NCI-H2107 treated with DMSO at 0.1 percent for 48 hours (cell line): ENCODE results near the gene ARHGEF7.

Experiments
- DNase-seq: peaks from one replicate; lab custom pipeline; 2025; ENCODE audit not compliant: unreplicated experiment; lab: John Stamatoyannopoulos, UW

ARHGEF7 gene

DNA sequence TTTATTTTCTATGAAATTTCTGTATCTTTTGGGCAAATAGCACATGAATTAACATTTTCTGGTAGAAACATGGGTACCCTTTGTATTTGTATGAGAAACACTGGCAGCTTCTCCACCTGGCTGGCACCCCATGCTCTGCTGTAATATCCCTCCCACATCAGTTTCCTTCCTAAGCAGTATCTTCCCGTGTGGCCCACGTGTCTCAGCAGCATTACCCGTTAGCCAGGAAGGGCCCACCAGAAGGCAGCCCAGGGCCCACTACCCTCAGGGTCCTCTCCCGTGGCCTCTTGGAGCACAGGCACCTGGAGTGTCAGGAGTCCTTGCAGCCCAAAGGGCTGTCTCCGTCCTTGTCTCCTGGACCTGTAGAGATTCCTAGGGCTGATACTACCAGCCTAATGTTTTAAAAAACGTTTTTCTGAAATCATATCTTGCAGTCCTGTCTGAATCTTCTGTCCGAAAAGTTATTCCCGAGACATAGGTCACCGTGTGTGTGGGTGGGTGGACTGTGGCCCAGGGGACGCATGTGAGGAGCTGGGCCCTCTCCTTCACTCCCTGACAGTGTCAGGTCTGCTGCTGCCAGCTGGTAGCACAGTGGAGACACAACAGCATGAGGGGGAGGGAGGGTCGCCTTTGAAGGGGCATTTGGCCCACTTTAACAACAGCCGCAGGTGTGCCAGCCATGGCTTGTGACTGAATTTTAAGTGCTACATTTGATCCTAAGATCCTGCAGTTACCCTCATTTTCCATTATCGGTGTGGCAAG lies 183.3 kb downstream of the ARHGEF7 start:
- DNase-seq, result no peak

- peak; percentile 51 for DNase-seq
These were observed 187.1 kb downstream of the ARHGEF7 start for GRCh38 chr13:111302045-111302726.

DNA sequence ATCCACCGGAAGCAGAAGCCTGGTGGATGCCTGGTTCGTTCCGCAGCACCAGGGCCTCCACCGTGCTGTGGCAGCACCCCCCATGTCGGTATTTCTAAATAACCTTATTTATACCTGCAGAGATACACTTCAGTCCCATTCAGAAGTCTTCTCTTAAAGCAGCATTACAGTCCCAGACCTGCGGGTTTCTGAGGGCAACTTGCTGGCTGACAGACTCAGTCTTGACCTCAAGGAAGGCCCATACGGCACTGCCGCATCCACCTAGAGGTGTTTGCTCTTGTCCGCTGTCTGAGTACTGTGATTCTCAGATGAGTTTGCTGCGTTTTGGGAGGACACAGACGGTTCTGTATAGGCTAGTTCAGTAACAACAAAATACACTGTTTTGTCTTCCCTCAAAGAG lies 188.4 kb downstream of the ARHGEF7 start:
- no peak for DNase-seq

DNA sequence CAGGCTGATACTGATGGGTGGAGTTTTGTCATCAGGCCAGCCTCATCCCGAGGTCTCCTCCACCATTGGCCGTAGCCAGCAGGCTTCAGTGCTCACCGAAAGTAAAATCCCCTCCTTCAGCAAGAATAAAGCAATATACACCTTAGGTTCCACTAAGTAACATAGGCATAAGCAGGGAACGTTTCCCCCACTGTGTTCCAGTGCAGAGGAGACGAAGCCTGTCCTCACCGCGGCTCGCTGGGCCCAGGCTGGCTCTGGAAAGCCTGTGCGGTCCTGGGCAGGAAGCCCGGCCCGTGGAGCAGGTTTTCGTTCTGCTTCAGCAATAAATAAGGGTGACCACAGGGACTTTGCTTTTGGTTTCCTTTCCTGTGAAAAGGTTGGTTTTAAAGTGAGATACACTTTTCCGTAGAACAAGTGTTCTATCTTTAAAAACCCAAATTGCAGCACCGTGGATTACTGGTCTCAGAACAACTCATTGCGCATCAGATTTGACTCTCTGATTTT lies 189.0 kb downstream of the ARHGEF7 start:
- no peak for DNase-seq

DNA sequence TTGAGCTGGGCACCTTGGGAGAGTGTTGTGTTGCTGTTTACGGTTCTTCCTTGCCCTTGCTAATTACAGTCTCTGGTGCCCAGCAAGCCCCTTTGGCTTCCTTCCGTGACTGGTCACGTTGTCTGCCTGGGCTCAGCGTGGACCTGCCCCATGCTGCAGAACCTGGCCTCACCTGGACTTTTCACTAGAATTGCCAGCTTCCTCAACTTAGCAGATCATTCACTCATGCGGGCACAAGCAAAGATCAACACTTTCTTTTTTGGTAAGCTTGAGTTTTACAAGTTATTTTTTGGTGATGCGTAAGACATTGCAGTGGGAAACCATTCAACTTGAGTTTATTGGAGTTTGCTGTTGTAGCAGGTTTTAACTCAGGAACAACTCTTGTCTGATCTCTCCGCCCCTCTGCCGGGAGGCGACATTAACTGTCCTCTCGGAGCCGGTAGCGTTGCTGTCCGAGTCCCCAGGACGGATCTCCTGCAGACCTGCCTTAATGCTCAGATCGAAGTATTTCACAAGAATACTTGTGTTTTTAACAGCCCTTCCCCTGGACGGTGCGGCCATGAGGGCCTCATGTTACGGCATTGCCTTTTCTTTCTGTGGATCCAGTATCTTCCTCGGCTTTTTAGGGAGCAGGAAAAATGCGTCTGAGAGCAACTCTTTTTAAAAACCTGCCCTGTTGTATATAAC lies 189.6 kb downstream of the ARHGEF7 start:
- no peak for DNase-seq

DNA sequence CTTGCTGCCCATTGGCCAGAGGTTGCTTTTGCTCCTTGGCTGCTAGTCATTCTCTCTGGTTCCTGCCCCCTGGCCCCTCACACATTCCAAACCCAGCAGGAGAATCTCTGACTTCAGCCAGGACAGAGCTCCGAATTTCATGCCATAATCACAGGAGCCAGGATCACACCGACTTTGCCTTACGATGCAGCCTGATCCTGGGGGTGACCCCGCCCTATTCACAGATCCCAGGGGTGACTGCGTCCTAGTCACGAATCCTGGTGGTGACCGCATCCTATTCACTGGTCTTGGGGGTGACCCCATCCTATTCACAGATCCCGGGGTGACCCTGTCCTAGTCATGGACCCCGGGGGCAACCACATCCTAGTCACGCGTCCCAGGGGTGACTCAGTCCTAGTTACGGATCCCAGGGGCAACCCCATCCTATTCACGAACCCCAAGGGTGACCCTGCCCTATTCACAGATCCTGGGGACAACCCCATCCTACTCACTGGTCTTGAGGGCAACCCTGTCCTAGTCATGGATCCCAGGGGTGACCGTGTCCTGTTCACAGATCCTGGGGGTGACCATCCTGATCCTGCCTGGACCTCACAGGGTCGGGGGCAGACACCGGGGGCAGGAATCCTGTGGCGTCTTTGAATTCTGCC lies 198.0 kb downstream of the ARHGEF7 start:
- no peak for DNase-seq

- DNase-seq, result no peak
These were observed 198.9 kb downstream of the ARHGEF7 start for GRCh38 chr13:111313911-111314425.

DNA sequence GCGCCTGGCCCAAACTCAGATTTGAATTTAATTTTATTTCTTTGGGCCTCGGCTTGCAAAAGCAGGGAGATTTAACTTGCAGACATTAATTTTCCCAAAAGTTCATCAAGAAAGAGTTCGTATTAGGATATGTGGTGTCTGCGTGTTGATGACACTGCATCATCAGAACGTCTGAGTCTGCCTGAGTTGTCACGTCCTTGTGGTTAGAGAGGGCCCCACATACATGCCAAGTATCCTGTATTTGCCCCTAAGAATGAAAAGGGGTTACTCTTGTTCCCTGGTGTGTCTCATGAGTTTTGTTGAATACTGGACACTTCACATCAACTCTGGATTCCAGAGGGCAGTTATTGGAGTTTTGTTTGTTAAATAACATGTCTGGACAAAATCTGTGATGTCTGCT lies 199.7 kb downstream of the ARHGEF7 start:
- DNase-seq, result no peak

- no peak for DNase-seq
These were observed 200.4 kb downstream of the ARHGEF7 start for GRCh38 chr13:111315347-111315995.

GRCh38 chr13:111316161-111316730 lies 201.1 kb downstream of the ARHGEF7 start:
- DNase-seq, result no peak

DNA sequence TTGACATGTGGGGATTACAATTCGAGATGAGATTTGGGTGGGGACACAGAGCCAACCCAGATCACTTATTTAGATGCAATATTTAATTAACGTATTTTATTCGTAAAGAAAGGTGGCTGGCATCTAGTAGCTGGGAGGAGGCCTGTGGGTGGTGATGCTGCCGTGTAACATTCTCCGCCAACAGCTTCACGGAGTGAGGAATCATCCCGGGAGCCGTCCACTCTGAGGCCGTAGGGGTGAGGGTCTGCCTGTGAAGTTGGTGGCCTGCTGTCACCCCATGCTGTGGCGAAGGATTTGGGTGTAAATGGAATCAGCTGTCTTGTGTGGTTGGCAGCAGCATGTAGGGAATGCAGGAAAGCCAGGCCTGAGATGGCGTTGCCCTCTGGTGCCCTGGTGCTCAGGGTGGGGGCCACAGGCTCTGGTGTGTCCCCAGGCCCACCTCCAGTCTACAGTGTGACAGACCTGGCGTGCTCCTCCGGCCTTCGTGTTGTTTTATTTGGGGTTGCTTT lies 202.0 kb downstream of the ARHGEF7 start:
- DNase-seq, result no peak

- no peak for DNase-seq
These were observed 202.6 kb downstream of the ARHGEF7 start for GRCh38 chr13:111317571-111318345.

DNA sequence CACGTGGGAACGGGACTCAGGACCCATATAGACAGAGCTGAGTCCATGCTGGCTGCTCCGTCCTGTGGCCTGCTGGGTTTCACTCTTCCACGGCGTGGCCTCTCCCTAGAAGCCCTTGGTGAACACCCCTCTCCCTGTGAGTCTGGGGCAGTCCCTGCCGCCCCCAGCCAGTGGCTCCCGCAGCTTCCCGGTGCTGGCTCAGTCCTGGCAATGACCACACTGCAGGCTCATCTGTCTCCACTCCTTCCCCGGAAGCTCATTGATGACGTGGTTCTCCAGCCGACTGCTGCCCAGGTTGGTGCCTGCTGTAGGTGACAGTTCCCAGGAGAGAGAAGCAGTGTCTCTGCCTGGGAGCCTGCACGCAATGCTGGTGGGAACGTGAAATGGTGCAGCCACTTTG lies 203.3 kb downstream of the ARHGEF7 start:
- no peak for DNase-seq

GRCh38 chr13:111319521-111319920 lies 204.4 kb downstream of the ARHGEF7 start:
- DNase-seq, result no peak

GRCh38 chr13:111319998-111320911 lies 205.1 kb downstream of the ARHGEF7 start, which contains the start of gene TEX29:
TEX29 (plus strand) TSS chr13:111320642; CDS start chr13:111320891, 249 bp downstream.
- DNase-seq, result no peak

- no peak for DNase-seq
These were observed 207.1 kb downstream of the ARHGEF7 start for GRCh38 chr13:111322001-111322915.

- no peak for DNase-seq
These were observed 207.8 kb downstream of the ARHGEF7 start for GRCh38 chr13:111322916-111323331.
